ENCODE results near the gene PARD6A.

DNA sequence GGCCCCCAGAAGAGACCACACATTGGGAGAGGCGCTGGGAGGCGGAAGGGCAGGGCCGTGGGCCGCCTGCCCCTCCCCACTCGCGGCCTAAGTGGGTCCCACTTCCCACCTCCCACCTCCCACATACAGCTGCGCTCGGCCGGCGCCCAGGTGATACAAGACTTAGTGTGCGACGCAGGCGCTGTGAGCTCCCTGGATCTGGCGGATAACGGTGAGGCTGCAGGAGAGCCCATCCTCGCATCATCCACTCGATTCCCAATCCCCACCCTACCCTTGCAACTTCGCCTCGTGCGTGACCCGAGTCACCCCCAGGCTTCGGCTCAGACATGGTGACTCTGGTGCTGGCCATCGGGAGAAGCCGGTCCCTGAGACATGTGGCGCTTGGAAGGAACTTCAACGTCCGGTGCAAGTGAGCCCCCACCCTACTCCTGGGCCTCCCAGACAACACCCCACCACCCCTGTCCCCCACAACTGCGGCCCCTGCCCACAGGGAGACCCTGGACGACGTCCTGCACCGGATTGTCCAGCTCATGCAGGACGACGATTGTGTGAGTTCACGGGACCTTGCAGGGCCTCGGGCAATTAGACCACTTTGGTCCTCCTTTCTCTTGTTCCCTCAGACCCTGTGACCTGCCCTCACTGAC lies 11.9 kb upstream of the PARD6A start:
- TF ChIP-seq RAD21 (IDR thresholded peaks at IDR 0.05; ENCODE audit: low read depth) (no peak), EP300 (IDR thresholded peaks at IDR 0.05; ENCODE audit: borderline replicate concordance) (no peak), EGR1 (IDR thresholded peaks at IDR 0.05) (no peak), TEAD4 (IDR thresholded peaks at IDR 0.05) (no peak), CEBPB (IDR thresholded peaks at IDR 0.05) (no peak)
- TF ChIP-seq, protein P1, sequence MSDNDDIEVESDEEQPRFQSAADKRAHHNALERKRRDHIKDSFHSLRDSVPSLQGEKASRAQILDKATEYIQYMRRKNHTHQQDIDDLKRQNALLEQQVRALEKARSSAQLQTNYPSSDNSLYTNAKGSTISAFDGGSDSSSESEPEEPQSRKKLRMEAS (IDR thresholded peaks at IDR 0.05) = no peak
